Right lobe of liver (tissue), 6 donors: ENCODE measurements around the gene FBP1. TPM values are rescaled to one million over a fixed set of nuclear protein-coding genes. Genes with fewer than 3 reads are reported as not detected.
A peak's percentile ranks its signal among the peaks of the same experiment; 100 is the strongest.
"Not testable (repeated sequence)": the region's sequence is repeated elsewhere in the genome, so short reads cannot be mapped to it uniquely, and the experiment has no call there.

ENCODE experiments used
- ATAC-seq, 4 donors: fragments of 200-7000 bp; cut with Tn5 transposase; one replicate each; pipeline ENCODE4 v1.9.1; 2020; ENCODE audit warnings: mild to moderate bottlenecking in 4 of 4, moderate library complexity in 4 of 4
- DNase-seq, 3 donors: peaks; one replicate each; pipeline ENCODE4 v3.0.0-alpha.2; 2020
- H3K27ac ChIP-seq, 3 donors: fragments of 200-600 bp; one replicate each; pipeline ENCODE4 v1.8.0; 2022
- H3K27me3 ChIP-seq, 2 donors: fragments of 200-600 bp; one replicate each; pipeline ENCODE4 v1.8.0; 2022
- H3K36me3 ChIP-seq, 4 donors: fragments of 200-600 bp; sonication (generic) in 1 of 4; one replicate each; pipeline versions ENCODE4 v1.5.1 to v1.8.0; 2017 to 2022; ENCODE audit warnings: control low read depth in 1 of 4
- H3K4me1 ChIP-seq, 4 donors: fragments of 200-600 bp; sonication (generic) in 1 of 4; one replicate each; pipeline versions ENCODE4 v1.5.1 to v1.8.0; 2017 to 2022; ENCODE audit warnings: control low read depth in 1 of 4
- H3K4me3 ChIP-seq, 3 donors: fragments of 200-600 bp; one replicate each; pipeline ENCODE4 v1.8.0; 2022
- H3K9me3 ChIP-seq, 4 donors: fragments of 200-600 bp; sonication (generic) in 1 of 4; one replicate each; pipeline versions ENCODE4 v1.5.1 to v1.8.0; 2017 to 2022; ENCODE audit warnings: control low read depth in 1 of 4
- POLR2A ChIP-seq: fragments of 450-650 bp; IDR thresholded peaks from one replicate; pipeline ENCODE4 v1.6.1; 2017; ENCODE audit warnings: antibody characterized with exemption, mild to moderate bottlenecking
- WGBS: methylation state at CpG from one replicate; pipeline ENCODE4 v1.1.6; 2018; ENCODE audit warnings: low coverage, low lambda C conversion rate; ENCODE audit not compliant: insufficient coverage; ENCODE audit errors: missing lambda C conversion rate; 5-methylcytosine and 5-hydroxymethylcytosine counted together
- intact Hi-C, 2 donors: fragments of 100-400 bp; cut with DNase I; formaldehyde crosslinking; loops; one replicate each; pipeline versions ENCODE4 v1.11.2 to v1.14.1; 2022
- total RNA-seq, 6 experiments: library from RNA; depleted of rRNA in 2 of 6; stranded (reverse); fragments of >200 nt in 2 of 6; fragmentation: NEBNext Ultra II Directional in 3 of 6; extraction: Animal tissue kit (Norgen Biotek cat#: 25700) in 3 of 6; gene quantifications; one replicate each; pipeline versions ENCODE4 v1.1.0 to v1.2.4, GENCODE V29; 2016 to 2023
- TF ChIP-seq, protein P1 (sequence below), 4 donors: fragments of 200-600 bp in 3 of 4; fragments of 450-650 bp in 1 of 4; IDR thresholded peaks; one replicate each; pipeline versions ENCODE4 v1.5.1 to v1.8.0; 2016 to 2022; ENCODE audit warnings: antibody characterized with exemption in 4 of 4, mild to moderate bottlenecking in 2 of 4
- donor health status: DM: no; HTN: yes; CAD: no.
- donor health status: DM: no; HTN: no; CAD: no.
- donor health status: DM: no; HTN: no; CAD: no.
- donor health status: DM: no; HTN: yes; CAD: no.
- donor health status: DM: no; HTN: yes; CAD: no.

FBP1 gene
- total RNA-seq, 6 experiments from 2014 or later = 180 to 781 (median 384) TPM

- WGBS = 27% methylated on average over 5 of the region's 8 CpGs
- TF ChIP-seq, protein P1, sequence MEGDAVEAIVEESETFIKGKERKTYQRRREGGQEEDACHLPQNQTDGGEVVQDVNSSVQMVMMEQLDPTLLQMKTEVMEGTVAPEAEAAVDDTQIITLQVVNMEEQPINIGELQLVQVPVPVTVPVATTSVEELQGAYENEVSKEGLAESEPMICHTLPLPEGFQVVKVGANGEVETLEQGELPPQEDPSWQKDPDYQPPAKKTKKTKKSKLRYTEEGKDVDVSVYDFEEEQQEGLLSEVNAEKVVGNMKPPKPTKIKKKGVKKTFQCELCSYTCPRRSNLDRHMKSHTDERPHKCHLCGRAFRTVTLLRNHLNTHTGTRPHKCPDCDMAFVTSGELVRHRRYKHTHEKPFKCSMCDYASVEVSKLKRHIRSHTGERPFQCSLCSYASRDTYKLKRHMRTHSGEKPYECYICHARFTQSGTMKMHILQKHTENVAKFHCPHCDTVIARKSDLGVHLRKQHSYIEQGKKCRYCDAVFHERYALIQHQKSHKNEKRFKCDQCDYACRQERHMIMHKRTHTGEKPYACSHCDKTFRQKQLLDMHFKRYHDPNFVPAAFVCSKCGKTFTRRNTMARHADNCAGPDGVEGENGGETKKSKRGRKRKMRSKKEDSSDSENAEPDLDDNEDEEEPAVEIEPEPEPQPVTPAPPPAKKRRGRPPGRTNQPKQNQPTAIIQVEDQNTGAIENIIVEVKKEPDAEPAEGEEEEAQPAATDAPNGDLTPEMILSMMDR (IDR thresholded peaks at IDR 0.05) = no peak
- peak; percentile 35 for TF ChIP-seq POLR2A
- DNase-seq (peak; percentile 47 to 86 (median 76)), ATAC-seq (peak; percentile 77 to 89 (median 80))
- H3K4me1 ChIP-seq = peaks cover 0 to 15% (median 5%) of the 10 kb centered on the region in 4 donors
- H3K4me3 ChIP-seq = no peak overlapping the region
- H3K27me3 ChIP-seq = no peaks in the 10 kb centered on the region
- H3K9me3 ChIP-seq = no peaks in the 10 kb centered on the region
- peaks cover 0 to 27% (median 8%) of the 10 kb centered on the region in 4 donors for H3K36me3 ChIP-seq
- peak overlapping the region in 2 of 3 donors; percentile 53 to 68 for H3K27ac ChIP-seq
- intact Hi-C loops = loop anchor here in 1 of 2 donors (5.0 kb wide), 1 partner anchor 48 kb away; no protein-coding TSS in a partner anchor
Measured at GRCh38 chr9:94600258-94600657, 39.1 kb downstream of the FBP1 start.

DNA sequence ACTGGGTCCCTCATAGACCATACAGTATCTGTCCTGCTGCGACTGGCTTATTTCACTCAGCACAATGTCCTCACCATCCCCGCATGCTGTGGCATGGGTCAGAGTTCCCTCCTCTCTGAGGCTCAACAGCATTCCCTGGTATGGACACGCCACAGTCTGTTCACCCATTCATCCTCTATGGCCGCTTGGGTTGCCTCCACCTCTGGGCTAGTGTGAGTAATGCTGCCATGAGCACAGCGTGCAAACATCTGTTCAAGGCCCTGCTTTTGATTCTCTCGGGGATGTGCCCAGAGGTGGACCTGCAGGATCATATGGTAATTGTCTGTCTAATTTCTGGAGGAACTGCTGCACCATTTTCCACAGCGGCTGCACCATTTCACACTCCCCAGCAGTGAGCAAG is 40.2 kb downstream of the FBP1 start:
- H3K4me3 ChIP-seq = no peak overlapping the region
- H3K27me3 ChIP-seq = no peaks in the 10 kb centered on the region
- H3K27ac ChIP-seq = no peak overlapping the region
- intact Hi-C loops = no loop called here
- peaks cover 0 to 16% (median 3%) of the 10 kb centered on the region in 4 donors for H3K36me3 ChIP-seq
- peaks cover 0 to 15% (median 5%) of the 10 kb centered on the region in 4 donors for H3K4me1 ChIP-seq
- no peak for ATAC-seq
- no peaks in the 10 kb centered on the region for H3K9me3 ChIP-seq
- no peak for DNase-seq
- no peak for TF ChIP-seq POLR2A
- TF ChIP-seq, protein P1 (IDR thresholded peaks at IDR 0.05) = no peak
- WGBS = 40% methylated on average over 1 of the region's 7 CpGs

- Histone ChIP-seq H3K27ac (no peak within 1 kb of the TSS), H3K9me3 (no peaks in the 10 kb centered on the region), H3K27me3 (no peaks in the 10 kb centered on the region), H3K36me3 (no peaks in the 10 kb centered on the region), H3K4me1 (no peaks in the 10 kb centered on the region), H3K4me3 (no peak within 1 kb of the TSS)
- intact Hi-C loops = no loop called here
- no peak for TF ChIP-seq POLR2A
- TF ChIP-seq, protein P1 (IDR thresholded peaks at IDR 0.05) = no peak
- WGBS = 79% methylated on average over 13 of the region's 21 CpGs
- peak in 1 of 3 donors; percentile 26 for DNase-seq
- no peak for ATAC-seq
Measured at GRCh38 chr9:94593459-94594345, 45.6 kb downstream of the FBP1 start, which contains the start of gene FBP2. Gene FBP2, minus strand, starts transcription at chr9:94593824. Its CDS starts 98 bp downstream, at chr9:94593726.

GRCh38 chr9:94592683-94593082 is 46.6 kb downstream of the FBP1 start:
- H3K27ac ChIP-seq, H3K27me3 ChIP-seq, ATAC-seq, intact Hi-C loops, H3K36me3 ChIP-seq, H3K9me3 ChIP-seq, H3K4me3 ChIP-seq, H3K4me1 ChIP-seq: not testable (repeated sequence)
- WGBS = 76% methylated on average over 5 of the region's 7 CpGs
- peak in 1 of 3 donors; percentile 9 for DNase-seq

- DNase-seq (peak in 1 of 3 donors; percentile 7), ATAC-seq (no peak)
- intact Hi-C loops = no loop called here
- Histone ChIP-seq H3K4me3 (no peak overlapping the region), H3K27ac (no peak overlapping the region), H3K4me1 (no peaks in the 10 kb centered on the region), H3K9me3 (no peaks in the 10 kb centered on the region), H3K36me3 (no peaks in the 10 kb centered on the region), H3K27me3 (no peaks in the 10 kb centered on the region)
- TF ChIP-seq POLR2A = no peak
- TF ChIP-seq, protein P1 (IDR thresholded peaks at IDR 0.05) = no peak
- WGBS = 78% methylated on average over 1 of the region's 8 CpGs
Measured at GRCh38 chr9:94591876-94592275, 47.4 kb downstream of the FBP1 start.

GRCh38 chr9:94591046-94591545 is 48.2 kb downstream of the FBP1 start:
- H3K9me3 ChIP-seq, H3K4me1 ChIP-seq, ATAC-seq, H3K4me3 ChIP-seq, intact Hi-C loops, H3K27ac ChIP-seq, H3K36me3 ChIP-seq, H3K27me3 ChIP-seq: not testable (repeated sequence)
- peak in 1 of 3 donors; percentile 7 for DNase-seq
- WGBS = no CpG with 5 or more reads among the region's 38 CpGs
